MM.1S (cell line): ENCODE measurements around the gene CPN2.
A peak's percentile ranks its signal among the peaks of the same experiment; 100 is the strongest.

Experiments
- DNase-seq: peaks from one replicate; pipeline ENCODE4 v3.0.0-alpha.2; 2015
- H2AFZ ChIP-seq: fragments of 300-600 bp; sonication (generic); 2 replicates; pipeline ENCODE4 v1.6.0; 2016; ENCODE audit warnings: antibody characterized with exemption, low read length
- H3F3A ChIP-seq: fragments of 300-600 bp; sonication (generic); 2 replicates; pipeline ENCODE4 v1.6.1; 2016; ENCODE audit warnings: mild to moderate bottlenecking, antibody characterized with exemption, low read length, moderate library complexity, mixed read lengths; ENCODE audit not compliant: insufficient read depth
- H3K27ac ChIP-seq: fragments of 300-600 bp; sonication (generic); 2 replicates; pipeline ENCODE4 v1.5.1; 2016; ENCODE audit warnings: mild to moderate bottlenecking, low read length
- H3K27me3 ChIP-seq: fragments of 300-600 bp; sonication (generic); replicated peaks from 2 replicates; pipeline ENCODE4 v1.6.0; 2016; ENCODE audit warnings: low read length; ENCODE audit not compliant: insufficient read depth
- H3K36me3 ChIP-seq: fragments of 300-600 bp; sonication (generic); replicated peaks from 2 replicates; pipeline ENCODE4 v1.6.1; 2016; ENCODE audit warnings: mild to moderate bottlenecking, low read length, mixed read lengths; ENCODE audit not compliant: insufficient read depth
- H3K4me1 ChIP-seq: fragments of 300-600 bp; sonication (generic); 2 replicates; pipeline ENCODE4 v1.6.1; 2016; ENCODE audit warnings: low read length, mixed read lengths
- H3K4me2 ChIP-seq: fragments of 300-600 bp; sonication (generic); 2 replicates; pipeline ENCODE4 v1.6.0; 2016; ENCODE audit warnings: low read depth, low read length
- H3K4me3 ChIP-seq: fragments of 300-600 bp; sonication (generic); 2 replicates; pipeline ENCODE4 v1.5.1; 2016; ENCODE audit warnings: low read length, mixed read lengths
- H3K79me2 ChIP-seq: fragments of 300-600 bp; sonication (generic); 2 replicates; pipeline ENCODE4 v1.6.1; 2016; ENCODE audit warnings: mixed run types, low read length, mixed read lengths
- H3K9ac ChIP-seq: fragments of 300-600 bp; sonication (generic); 2 replicates; pipeline ENCODE4 v1.6.1; 2016; ENCODE audit warnings: low read length, mixed read lengths
- H3K9me2 ChIP-seq: fragments of 300-600 bp; sonication (generic); replicated peaks from 2 replicates; pipeline ENCODE4 v1.6.1; 2016; ENCODE audit warnings: mild to moderate bottlenecking, low read length, mixed read lengths; ENCODE audit not compliant: insufficient read depth
- H3K9me3 ChIP-seq: fragments of 300-600 bp; sonication (generic); replicated peaks from 2 replicates; pipeline ENCODE4 v1.6.1; 2016; ENCODE audit warnings: mild to moderate bottlenecking, low read length, mixed read lengths; ENCODE audit not compliant: insufficient read depth
- H4K20me1 ChIP-seq: fragments of 300-600 bp; sonication (generic); 2 replicates; pipeline ENCODE4 v1.6.1; 2016; ENCODE audit warnings: mild to moderate bottlenecking, low read length, moderate library complexity, mixed read lengths; ENCODE audit not compliant: insufficient read depth
- EZH2 ChIP-seq: fragments of 300-600 bp; sonication (generic); optimal IDR thresholded peaks from 2 replicates; pipeline ENCODE3; 2017; ENCODE audit warnings: low read depth, mild to moderate bottlenecking, antibody characterized with exemption, low read length, mixed read lengths
- EZH2phosphoT487 ChIP-seq: fragments of 300-600 bp; sonication (generic); IDR thresholded peaks from 2 replicates; pipeline ENCODE4 v1.6.1; 2018; ENCODE audit warnings: antibody characterized with exemption, low read length
- TF ChIP-seq, protein P1 (sequence below): fragments of 300-600 bp; sonication (generic); IDR thresholded peaks from 2 replicates; pipeline ENCODE4 v1.5.1; 2016; ENCODE audit warnings: antibody characterized with exemption, low read length, mixed read lengths

CPN2 gene

DNA sequence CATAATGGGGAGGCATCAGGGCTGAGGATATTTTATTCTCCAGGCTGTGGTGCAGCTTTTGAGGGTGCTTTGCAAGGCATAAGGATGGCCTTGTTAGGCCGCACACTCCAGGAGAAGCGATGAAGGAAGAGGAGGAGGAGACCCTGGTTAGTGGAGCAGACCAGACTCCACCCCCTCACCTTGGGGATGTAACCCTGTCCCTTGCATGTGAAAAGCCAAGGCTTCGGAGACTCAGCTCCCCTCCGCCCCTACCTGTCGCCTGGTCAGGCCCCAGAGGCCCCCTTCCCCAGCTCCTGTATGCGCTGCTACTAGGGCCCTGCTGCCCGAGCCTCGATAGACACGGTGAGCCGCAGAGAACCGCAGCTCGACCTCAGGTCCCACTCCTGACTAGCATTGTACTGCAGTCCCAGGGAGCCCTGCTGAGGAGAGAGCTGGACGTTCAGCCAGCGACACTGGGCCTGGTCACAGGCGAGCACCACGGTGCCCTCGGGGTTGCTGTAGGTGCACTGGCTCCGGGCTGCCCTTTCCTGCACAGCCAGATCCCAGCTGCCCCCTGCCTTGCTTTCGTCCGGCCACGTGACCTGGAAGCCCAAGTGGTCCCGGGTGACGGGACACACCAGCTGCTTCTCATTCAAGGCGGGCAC is 10.2 kb downstream of the CPN2 start:
- H3K9ac ChIP-seq = no peak overlapping the region
- H2AFZ ChIP-seq = no peak overlapping the region

DNA sequence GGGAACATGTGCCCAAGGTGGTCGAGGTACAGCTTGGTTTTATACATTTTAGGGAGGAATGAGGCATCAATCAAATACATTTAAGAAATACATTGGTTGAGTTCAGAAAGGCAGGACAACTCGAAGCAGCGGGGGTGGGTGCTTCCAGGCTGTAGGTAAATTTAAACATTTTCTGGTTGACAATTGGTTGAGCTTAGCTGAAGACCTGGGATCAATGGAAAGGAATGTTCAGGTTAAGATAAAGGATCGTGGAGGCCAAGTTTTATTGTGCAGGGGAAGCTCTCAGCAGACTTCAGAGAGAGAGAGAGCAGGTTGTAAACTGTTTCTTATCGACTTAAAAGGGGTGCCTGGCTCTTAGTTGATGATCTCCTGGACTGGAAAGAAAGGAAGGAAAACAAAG is 11.3 kb downstream of the CPN2 start:
- no peak for TF ChIP-seq EZH2phosphoT487
- no peak for TF ChIP-seq EZH2
- TF ChIP-seq, protein P1, sequence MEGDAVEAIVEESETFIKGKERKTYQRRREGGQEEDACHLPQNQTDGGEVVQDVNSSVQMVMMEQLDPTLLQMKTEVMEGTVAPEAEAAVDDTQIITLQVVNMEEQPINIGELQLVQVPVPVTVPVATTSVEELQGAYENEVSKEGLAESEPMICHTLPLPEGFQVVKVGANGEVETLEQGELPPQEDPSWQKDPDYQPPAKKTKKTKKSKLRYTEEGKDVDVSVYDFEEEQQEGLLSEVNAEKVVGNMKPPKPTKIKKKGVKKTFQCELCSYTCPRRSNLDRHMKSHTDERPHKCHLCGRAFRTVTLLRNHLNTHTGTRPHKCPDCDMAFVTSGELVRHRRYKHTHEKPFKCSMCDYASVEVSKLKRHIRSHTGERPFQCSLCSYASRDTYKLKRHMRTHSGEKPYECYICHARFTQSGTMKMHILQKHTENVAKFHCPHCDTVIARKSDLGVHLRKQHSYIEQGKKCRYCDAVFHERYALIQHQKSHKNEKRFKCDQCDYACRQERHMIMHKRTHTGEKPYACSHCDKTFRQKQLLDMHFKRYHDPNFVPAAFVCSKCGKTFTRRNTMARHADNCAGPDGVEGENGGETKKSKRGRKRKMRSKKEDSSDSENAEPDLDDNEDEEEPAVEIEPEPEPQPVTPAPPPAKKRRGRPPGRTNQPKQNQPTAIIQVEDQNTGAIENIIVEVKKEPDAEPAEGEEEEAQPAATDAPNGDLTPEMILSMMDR = no peak
- H3K79me2 ChIP-seq = no peaks in the 10 kb centered on the region
- H3K9ac ChIP-seq = no peak overlapping the region
- no peak overlapping the region for H3K4me3 ChIP-seq
- no peak overlapping the region for H3K27ac ChIP-seq
- no peaks in the 10 kb centered on the region for H3K9me3 ChIP-seq
- H3K9me2 ChIP-seq = no peaks in the 10 kb centered on the region
- H2AFZ ChIP-seq = no peak overlapping the region
- H3K4me1 ChIP-seq = no peaks in the 10 kb centered on the region
- H3K36me3 ChIP-seq = no peaks in the 10 kb centered on the region
- H3K4me2 ChIP-seq = no peak overlapping the region
- no peaks in the 10 kb centered on the region for H4K20me1 ChIP-seq
- H3F3A ChIP-seq = no peaks in the 10 kb centered on the region
- peaks cover 23% of the 10 kb centered on the region for H3K27me3 ChIP-seq
- DNase-seq = no peak

More for the DNA sequence above, 10.2 kb downstream of the CPN2 start:
- no peaks in the 10 kb centered on the region for H3K4me1 ChIP-seq
- peaks cover 31% of the 10 kb centered on the region for H3K27me3 ChIP-seq
- H3K4me3 ChIP-seq = no peak overlapping the region
- H3K9me2 ChIP-seq = no peaks in the 10 kb centered on the region
- H3K79me2 ChIP-seq = no peaks in the 10 kb centered on the region
- no peak overlapping the region for H3K27ac ChIP-seq
- no peak overlapping the region for H3K4me2 ChIP-seq
- no peaks in the 10 kb centered on the region for H3K9me3 ChIP-seq
- H4K20me1 ChIP-seq = no peaks in the 10 kb centered on the region
- TF ChIP-seq, protein P1 = no peak
- no peak for TF ChIP-seq EZH2phosphoT487
- TF ChIP-seq EZH2 = no peak
- no peak for DNase-seq
- H3F3A ChIP-seq = no peaks in the 10 kb centered on the region
- no peaks in the 10 kb centered on the region for H3K36me3 ChIP-seq

DNA sequence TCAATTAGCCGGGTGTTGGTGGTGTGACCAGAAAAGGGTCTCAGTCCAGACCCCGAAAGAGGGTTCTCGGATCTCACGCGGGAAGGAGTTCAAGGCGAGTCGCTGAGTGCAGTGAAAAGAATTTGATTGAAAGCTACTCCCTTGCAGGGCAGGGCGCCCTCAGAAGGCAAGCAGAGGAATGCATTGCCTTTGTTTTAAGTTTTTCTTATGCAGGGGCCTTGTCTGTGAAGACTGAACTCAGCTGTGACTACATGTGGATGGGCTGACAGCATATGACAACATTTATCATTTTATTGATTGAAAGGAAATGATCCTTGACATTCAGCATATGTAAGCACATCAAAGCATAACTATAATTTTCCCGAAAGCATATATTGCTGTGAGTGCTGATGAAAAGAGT is 11.8 kb downstream of the CPN2 start:
- no peaks in the 10 kb centered on the region for H3K4me1 ChIP-seq
- H3K4me3 ChIP-seq = no peak overlapping the region
- no peaks in the 10 kb centered on the region for H3K9me2 ChIP-seq
- TF ChIP-seq EZH2 (no peak), EZH2phosphoT487 (no peak)
- TF ChIP-seq, protein P1 = peak; percentile 7; the same call in 1 of the 2 replicates
- no peaks in the 10 kb centered on the region for H3F3A ChIP-seq
- peaks cover 23% of the 10 kb centered on the region for H3K27me3 ChIP-seq
- H3K27ac ChIP-seq = no peak overlapping the region
- no peak overlapping the region for H2AFZ ChIP-seq
- no peak overlapping the region for H3K9ac ChIP-seq
- no peaks in the 10 kb centered on the region for H3K9me3 ChIP-seq
- H3K36me3 ChIP-seq = no peaks in the 10 kb centered on the region
- H3K79me2 ChIP-seq = no peaks in the 10 kb centered on the region
- no peak for DNase-seq
- H3K4me2 ChIP-seq = no peak overlapping the region
- H4K20me1 ChIP-seq = no peaks in the 10 kb centered on the region
